SK-N-SH (cell line): Measurements from ENCODE around the gene HASPIN.

Experiments
- CHD2 ChIP-seq: fragments of 150-350 bp; IDR thresholded peaks from 2 replicates; pipeline ENCODE4 v1.6.1; 2018; ENCODE audit warnings: low read length; ENCODE audit not compliant: partially characterized antibody
- CTCF ChIP-seq: fragments of 200-600 bp; sonication (generic); IDR thresholded peaks from 2 replicates; pipeline ENCODE4 v1.6.1; 2017; ENCODE audit warnings: antibody characterized with exemption, mild to moderate bottlenecking, moderate library complexity
- EP300 ChIP-seq, 2 experiments: IDR thresholded peaks; 2 replicates each; pipeline versions ENCODE4 v1.4.0 to v1.6.1; 2012; ENCODE audit warnings: borderline replicate concordance in 1 of 2, low read depth in 1 of 2, low read length in 1 of 2
- FOXM1 ChIP-seq: IDR thresholded peaks from 2 replicates; pipeline ENCODE4 v1.4.0; 2012; ENCODE audit warnings: low read depth, mild to moderate bottlenecking
- JUND ChIP-seq: IDR thresholded peaks from 2 replicates; pipeline ENCODE4 v1.4.0; 2012
- POLR2AphosphoS5 ChIP-seq: IDR thresholded peaks from 2 replicates; pipeline ENCODE4 v1.6.1; 2012; ENCODE audit warnings: low read depth, low read length
- RAD21 ChIP-seq: IDR thresholded peaks from 2 replicates; pipeline ENCODE4 v1.6.1; 2012; ENCODE audit warnings: mild to moderate bottlenecking, low read length
- RFX5 ChIP-seq: IDR thresholded peaks from 2 replicates; pipeline ENCODE4 v1.6.1; 2012; ENCODE audit warnings: mild to moderate bottlenecking, improper control_type of control experiment, low read length
- SMC3 ChIP-seq: IDR thresholded peaks from 2 replicates; pipeline ENCODE4 v1.6.1; 2012; ENCODE audit warnings: low read depth, low read length, improper control_type of control experiment
- TAF1 ChIP-seq: IDR thresholded peaks from 2 replicates; pipeline ENCODE4 v1.6.1; 2012; ENCODE audit warnings: low read depth, mild to moderate bottlenecking, low read length, moderate library complexity, borderline replicate concordance
- TEAD4 ChIP-seq: IDR thresholded peaks from 2 replicates; pipeline ENCODE4 v1.4.0; 2012; ENCODE audit warnings: mild to moderate bottlenecking, borderline replicate concordance; ENCODE audit not compliant: insufficient read depth
- TF ChIP-seq, protein P1 (sequence below): IDR thresholded peaks from 2 replicates; pipeline ENCODE4 v1.4.0; 2012; ENCODE audit warnings: low read depth
- TF ChIP-seq, protein P2 (sequence below): IDR thresholded peaks from 2 replicates; pipeline ENCODE4 v1.6.1; 2012; ENCODE audit warnings: mild to moderate bottlenecking, low read depth, low read length, moderate library complexity

GRCh38 chr17:3773966-3774365 lies 50.3 kb downstream of the HASPIN start:
- no peak for TF ChIP-seq RAD21
- no peak for TF ChIP-seq JUND
- TF ChIP-seq CTCF = no peak
- TF ChIP-seq TEAD4 = no peak
- no peak for TF ChIP-seq POLR2AphosphoS5
- no peak for TF ChIP-seq RFX5
- no peak for TF ChIP-seq CHD2
- TF ChIP-seq TAF1 = no peak
- TF ChIP-seq EP300 (IDR thresholded peaks at IDR 0.05; ENCODE audit: borderline replicate concordance in 1 of 2, low read depth in 1 of 2, low read length in 1 of 2) = no peak
- TF ChIP-seq, protein P1, sequence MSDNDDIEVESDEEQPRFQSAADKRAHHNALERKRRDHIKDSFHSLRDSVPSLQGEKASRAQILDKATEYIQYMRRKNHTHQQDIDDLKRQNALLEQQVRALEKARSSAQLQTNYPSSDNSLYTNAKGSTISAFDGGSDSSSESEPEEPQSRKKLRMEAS = no peak
- TF ChIP-seq, protein P2, sequence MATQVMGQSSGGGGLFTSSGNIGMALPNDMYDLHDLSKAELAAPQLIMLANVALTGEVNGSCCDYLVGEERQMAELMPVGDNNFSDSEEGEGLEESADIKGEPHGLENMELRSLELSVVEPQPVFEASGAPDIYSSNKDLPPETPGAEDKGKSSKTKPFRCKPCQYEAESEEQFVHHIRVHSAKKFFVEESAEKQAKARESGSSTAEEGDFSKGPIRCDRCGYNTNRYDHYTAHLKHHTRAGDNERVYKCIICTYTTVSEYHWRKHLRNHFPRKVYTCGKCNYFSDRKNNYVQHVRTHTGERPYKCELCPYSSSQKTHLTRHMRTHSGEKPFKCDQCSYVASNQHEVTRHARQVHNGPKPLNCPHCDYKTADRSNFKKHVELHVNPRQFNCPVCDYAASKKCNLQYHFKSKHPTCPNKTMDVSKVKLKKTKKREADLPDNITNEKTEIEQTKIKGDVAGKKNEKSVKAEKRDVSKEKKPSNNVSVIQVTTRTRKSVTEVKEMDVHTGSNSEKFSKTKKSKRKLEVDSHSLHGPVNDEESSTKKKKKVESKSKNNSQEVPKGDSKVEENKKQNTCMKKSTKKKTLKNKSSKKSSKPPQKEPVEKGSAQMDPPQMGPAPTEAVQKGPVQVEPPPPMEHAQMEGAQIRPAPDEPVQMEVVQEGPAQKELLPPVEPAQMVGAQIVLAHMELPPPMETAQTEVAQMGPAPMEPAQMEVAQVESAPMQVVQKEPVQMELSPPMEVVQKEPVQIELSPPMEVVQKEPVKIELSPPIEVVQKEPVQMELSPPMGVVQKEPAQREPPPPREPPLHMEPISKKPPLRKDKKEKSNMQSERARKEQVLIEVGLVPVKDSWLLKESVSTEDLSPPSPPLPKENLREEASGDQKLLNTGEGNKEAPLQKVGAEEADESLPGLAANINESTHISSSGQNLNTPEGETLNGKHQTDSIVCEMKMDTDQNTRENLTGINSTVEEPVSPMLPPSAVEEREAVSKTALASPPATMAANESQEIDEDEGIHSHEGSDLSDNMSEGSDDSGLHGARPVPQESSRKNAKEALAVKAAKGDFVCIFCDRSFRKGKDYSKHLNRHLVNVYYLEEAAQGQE = no peak
- TF ChIP-seq FOXM1 = no peak
- no peak for TF ChIP-seq SMC3
